Cardiac fibroblast (primary cell): Measurements from ENCODE around the gene UAP1.
"Not testable (repeated sequence)": the region's sequence is repeated elsewhere in the genome, so short reads cannot be mapped to it uniquely, and the experiment has no call there.

Experiments
- DNase-seq, 2 donors: peaks; one replicate each; pipeline versions ENCODE4 v3.0.0 to v3.0.0-alpha.2; 2010; ENCODE audit warnings: low read depth in 2 of 2
- H3K4me3 ChIP-seq, 2 donors: replicated peaks in 1 of 2; 1 replicate in 1 of 2; 2 replicates in 1 of 2; pipeline ENCODE4 v1.5.1; 2011; ENCODE audit warnings: low read depth in 2 of 2, low read length in 2 of 2, mild to moderate bottlenecking in 2 of 2, moderate library complexity in 1 of 2
- TF ChIP-seq, protein P1 (sequence below): IDR thresholded peaks from one replicate; pipeline ENCODE4 v1.5.1; 2011; ENCODE audit warnings: low read depth, mild to moderate bottlenecking, low read length, inconsistent platforms

The UAP1 gene

GRCh38 chr1:162571696-162572095 is 10.2 kb downstream of the UAP1 start:
- no peak overlapping the region for H3K4me3 ChIP-seq
- TF ChIP-seq, protein P1, sequence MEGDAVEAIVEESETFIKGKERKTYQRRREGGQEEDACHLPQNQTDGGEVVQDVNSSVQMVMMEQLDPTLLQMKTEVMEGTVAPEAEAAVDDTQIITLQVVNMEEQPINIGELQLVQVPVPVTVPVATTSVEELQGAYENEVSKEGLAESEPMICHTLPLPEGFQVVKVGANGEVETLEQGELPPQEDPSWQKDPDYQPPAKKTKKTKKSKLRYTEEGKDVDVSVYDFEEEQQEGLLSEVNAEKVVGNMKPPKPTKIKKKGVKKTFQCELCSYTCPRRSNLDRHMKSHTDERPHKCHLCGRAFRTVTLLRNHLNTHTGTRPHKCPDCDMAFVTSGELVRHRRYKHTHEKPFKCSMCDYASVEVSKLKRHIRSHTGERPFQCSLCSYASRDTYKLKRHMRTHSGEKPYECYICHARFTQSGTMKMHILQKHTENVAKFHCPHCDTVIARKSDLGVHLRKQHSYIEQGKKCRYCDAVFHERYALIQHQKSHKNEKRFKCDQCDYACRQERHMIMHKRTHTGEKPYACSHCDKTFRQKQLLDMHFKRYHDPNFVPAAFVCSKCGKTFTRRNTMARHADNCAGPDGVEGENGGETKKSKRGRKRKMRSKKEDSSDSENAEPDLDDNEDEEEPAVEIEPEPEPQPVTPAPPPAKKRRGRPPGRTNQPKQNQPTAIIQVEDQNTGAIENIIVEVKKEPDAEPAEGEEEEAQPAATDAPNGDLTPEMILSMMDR, result no peak
- no peak for DNase-seq

DNA sequence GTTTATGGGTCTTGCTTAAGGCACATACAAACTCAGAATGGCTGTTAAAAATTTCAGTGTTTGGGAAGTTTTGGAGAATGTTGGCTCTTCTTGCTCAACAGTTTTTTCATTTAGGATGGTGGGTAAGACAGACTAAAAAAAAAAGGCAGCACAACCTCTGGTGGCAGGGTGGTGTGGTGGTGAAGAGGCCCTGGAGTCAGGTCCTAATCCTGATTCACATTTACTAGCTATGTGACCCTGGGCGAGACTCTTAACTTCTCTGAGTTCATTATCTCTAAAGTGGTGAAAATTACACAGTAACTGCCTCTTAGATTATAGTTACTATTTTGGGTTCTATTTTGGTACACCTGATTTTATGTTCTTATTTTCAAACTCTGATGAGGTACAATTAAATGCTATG is 11.6 kb downstream of the UAP1 start:
- no peak for DNase-seq
- no peak overlapping the region for H3K4me3 ChIP-seq
- TF ChIP-seq, protein P1, result no peak

DNA sequence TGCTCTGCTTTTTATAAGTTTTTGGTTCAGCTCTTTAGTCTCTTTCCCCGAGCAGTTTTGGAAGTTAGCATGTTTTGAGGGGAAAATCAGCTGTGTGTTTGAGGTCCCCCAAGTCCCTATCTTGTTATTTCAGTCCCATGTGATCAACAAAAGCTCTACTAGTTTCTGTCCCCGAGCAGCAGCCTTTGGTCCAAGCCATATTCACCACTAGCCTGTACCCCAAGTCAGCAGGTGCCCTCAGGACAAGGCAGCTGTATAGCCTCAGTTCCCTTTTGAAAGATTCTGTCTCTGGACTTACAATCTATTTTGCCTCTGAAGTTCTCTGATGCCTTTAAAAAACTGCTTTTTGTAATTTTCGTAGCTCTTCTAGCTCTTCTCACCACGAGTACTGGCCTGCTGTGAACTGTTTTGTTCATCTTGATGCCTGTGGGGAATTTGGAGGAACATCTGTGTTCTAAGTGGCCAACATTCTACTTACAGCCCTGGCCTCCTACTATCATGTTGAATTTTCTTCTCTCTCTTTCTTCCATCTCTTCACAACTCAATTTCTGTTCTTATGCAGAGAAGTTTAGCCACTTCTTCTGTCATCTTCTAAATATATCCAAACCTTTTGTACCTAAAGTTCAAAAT is 16.7 kb downstream of the UAP1 start:
- DNase-seq, result no peak
- TF ChIP-seq, protein P1, result no peak
- H3K4me3 ChIP-seq, result no peak overlapping the region

GRCh38 chr1:162578936-162579335 is 17.4 kb downstream of the UAP1 start:
- DNase-seq, result no peak
- no peak overlapping the region for H3K4me3 ChIP-seq
- TF ChIP-seq, protein P1, result no peak

DNA sequence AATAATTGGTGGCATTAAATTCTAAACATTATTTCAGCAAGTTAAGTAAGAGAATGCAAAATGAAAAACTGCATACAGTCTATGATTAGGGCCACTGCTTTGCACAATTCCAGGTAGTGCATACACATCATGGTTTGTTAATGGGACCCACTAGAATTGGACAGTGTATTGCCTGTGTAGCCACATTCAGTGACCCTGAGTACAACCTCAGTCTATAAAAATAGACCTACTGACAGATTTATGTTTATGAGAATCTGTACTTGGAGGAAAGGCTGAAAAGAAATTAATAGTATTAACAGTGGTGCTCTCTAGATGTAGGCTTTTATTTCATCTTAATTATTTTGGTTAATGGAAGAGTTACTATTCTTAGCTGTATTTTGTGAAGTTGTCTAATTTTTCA is 18.8 kb downstream of the UAP1 start:
- TF ChIP-seq, protein P1, result no peak
- no peak for DNase-seq
- no peak overlapping the region for H3K4me3 ChIP-seq

DNA sequence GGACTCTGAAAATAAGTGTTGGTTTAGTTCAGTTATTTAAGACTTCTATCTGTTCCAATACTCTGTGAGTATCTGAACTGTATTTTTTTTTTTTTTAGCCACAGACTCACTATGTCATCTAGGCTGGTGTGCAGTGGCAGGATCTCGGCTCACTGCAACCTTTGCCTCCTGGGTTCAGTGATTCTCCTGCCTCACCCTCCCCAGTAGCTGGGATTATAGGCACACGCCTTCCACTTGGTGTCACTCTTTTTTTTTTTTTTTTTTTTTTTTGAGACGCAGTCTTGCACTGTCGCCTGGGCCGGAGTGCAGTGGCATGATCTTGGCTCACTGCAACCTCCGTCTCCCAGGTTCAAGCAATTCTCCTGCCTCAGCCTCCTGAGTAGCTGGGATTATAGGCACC is 21.4 kb downstream of the UAP1 start:
- DNase-seq, H3K4me3 ChIP-seq: not testable (repeated sequence)

DNA sequence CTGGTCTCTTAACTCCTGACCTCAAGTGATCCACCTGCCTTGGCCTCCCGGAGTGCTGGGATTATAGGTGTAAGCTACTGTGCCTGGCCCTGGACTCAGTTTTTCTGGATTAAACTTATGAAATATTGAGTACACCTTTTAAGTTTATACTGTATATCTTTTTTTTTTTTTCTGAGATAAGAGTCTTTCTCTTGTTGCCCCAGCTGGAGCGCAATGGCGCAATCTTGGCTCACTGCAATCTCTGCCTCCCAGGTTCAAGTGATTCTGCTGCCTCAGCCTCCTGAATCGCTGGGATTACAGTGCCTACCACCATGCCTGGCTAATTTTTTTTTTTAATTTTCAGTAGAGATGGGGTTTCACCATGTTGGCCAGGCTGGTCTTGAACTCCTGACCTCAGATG is 23.6 kb downstream of the UAP1 start:
- not testable (repeated sequence) for DNase-seq

DNA sequence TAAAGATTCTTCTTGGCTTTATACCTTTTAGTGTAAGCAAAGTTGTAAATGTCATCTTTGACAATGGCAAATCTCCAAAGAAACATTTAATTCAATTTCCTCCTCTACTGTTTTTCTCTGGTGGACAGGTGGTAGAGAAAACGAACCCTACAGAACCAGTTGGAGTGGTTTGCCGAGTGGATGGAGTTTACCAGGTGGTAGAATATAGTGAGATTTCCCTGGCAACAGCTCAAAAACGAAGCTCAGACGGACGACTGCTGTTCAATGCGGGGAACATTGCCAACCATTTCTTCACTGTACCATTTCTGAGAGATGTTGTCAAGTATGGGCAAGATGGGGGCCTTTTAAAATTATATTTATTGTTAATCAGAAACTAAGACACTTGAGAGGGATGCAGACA is 25.8 kb downstream of the UAP1 start:
- TF ChIP-seq, protein P1, result no peak
- no peak for DNase-seq
- no peak overlapping the region for H3K4me3 ChIP-seq

More for the DNA sequence above, 23.6 kb downstream of the UAP1 start:
- not testable (repeated sequence) for H3K4me3 ChIP-seq
